ENCODE measurements around the gene TSPAN12. TPM values are rescaled to one million over a fixed set of nuclear protein-coding genes. Genes with fewer than 3 reads are reported as not detected.
"Not testable (repeated sequence)": the region's sequence is repeated elsewhere in the genome, so short reads cannot be mapped to it uniquely, and the experiment has no call there.

Gene TSPAN12
- total RNA-seq: 1 to 10 TPM; 1.3 to 4.6 (median 3.3) TPM

- intact Hi-C loops (cut with DNase I; ENCODE audit: low total_unique reads): no loop called here
- peak within 1 kb of the TSS; percentile 37 for H3K4me3 ChIP-seq (ENCODE audit: low read depth, poor library complexity, severe bottlenecking)
- DNase-seq (ENCODE audit: low spot score in 2 of 2): peak; percentile 42 to 91
- TF ChIP-seq CTCF (IDR thresholded peaks at IDR 0.05) (no peak), POLR2A (IDR thresholded peaks at IDR 0.05) (no peak)
- 0 to 1% methylated on average over 31 to 61 of the region's 71 CpGs for WGBS, 2 donors
These were observed at the start of gene TSPAN12 for GRCh38 chr7:120857588-120858573. Gene TSPAN12, minus strand, starts transcription at chr7:120858144. Its CDS starts 1,381 bp downstream, at chr7:120856763.

GRCh38 chr7:120898715-120899499 is 41.0 kb upstream of the TSPAN12 start:
- H3K4me3 ChIP-seq (ENCODE audit: low read depth, poor library complexity, severe bottlenecking): no peak overlapping the region
- intact Hi-C loops (cut with DNase I; ENCODE audit: low total_unique reads): no loop called here
- TF ChIP-seq CTCF (IDR thresholded peaks at IDR 0.05) (no peak), POLR2A (IDR thresholded peaks at IDR 0.05) (no peak)
- no peak for DNase-seq (ENCODE audit: low spot score in 2 of 2)
- WGBS, 2 donors: 32% methylated on average over 4 of the region's 4 CpGs

- WGBS, 2 donors: 88 to 93% methylated on average over 3 of the region's 3 CpGs
- H3K4me3 ChIP-seq (ENCODE audit: low read depth, poor library complexity, severe bottlenecking); intact Hi-C loops (cut with DNase I; ENCODE audit: low total_unique reads); DNase-seq (ENCODE audit: low spot score in 2 of 2): not testable (repeated sequence)
These were observed 37.3 kb upstream of the TSPAN12 start for GRCh38 chr7:120895253-120895652.

GRCh38 chr7:120885602-120886001 is 27.7 kb upstream of the TSPAN12 start:
- intact Hi-C loops (cut with DNase I; ENCODE audit: low total_unique reads); DNase-seq (ENCODE audit: low spot score in 2 of 2); H3K4me3 ChIP-seq (ENCODE audit: low read depth, poor library complexity, severe bottlenecking): not testable (repeated sequence)
- 84 to 89% methylated on average over 4 of the region's 4 CpGs for whole genome bisulfite sequencing, 2 donors

GRCh38 chr7:120877701-120878100 is 19.8 kb upstream of the TSPAN12 start:
- TF ChIP-seq POLR2A (IDR thresholded peaks at IDR 0.05): no peak
- TF ChIP-seq CTCF (IDR thresholded peaks at IDR 0.05): no peak
- 46 to 48% methylated on average over 4 of the region's 4 CpGs for WGBS, 2 donors
- intact Hi-C loops (cut with DNase I; ENCODE audit: low total_unique reads): no loop called here
- DNase-seq (ENCODE audit: low spot score in 2 of 2): no peak
- H3K4me3 ChIP-seq (ENCODE audit: low read depth, poor library complexity, severe bottlenecking): no peak overlapping the region

- WGBS, 2 donors: 63 to 67% methylated on average over 2 of the region's 2 CpGs
- no peak overlapping the region for H3K4me3 ChIP-seq (ENCODE audit: low read depth, poor library complexity, severe bottlenecking)
- no peak for DNase-seq (ENCODE audit: low spot score in 2 of 2)
- intact Hi-C loops (cut with DNase I; ENCODE audit: low total_unique reads): no loop called here
- TF ChIP-seq CTCF (IDR thresholded peaks at IDR 0.05) (no peak), POLR2A (IDR thresholded peaks at IDR 0.05) (no peak)
These were observed 19.0 kb upstream of the TSPAN12 start for GRCh38 chr7:120876922-120877321.
